ENCODE results near the gene PHYHD1.

Gene PHYHD1

GRCh38 chr9:128891321-128892220 is 29.2 kb upstream of the PHYHD1 start:
- no peak overlapping the region for H3K4me3 ChIP-seq (ENCODE audit: low read depth, low read length)
- H3K9me3 ChIP-seq (ENCODE audit: control insufficient read depth, insufficient read depth, low read length) = no peaks in the 10 kb centered on the region
- peaks cover 16% of the 10 kb centered on the region for H3K4me1 ChIP-seq (ENCODE audit: control insufficient read depth, insufficient read depth, low read length)
- no peaks in the 10 kb centered on the region for H3K27me3 ChIP-seq (ENCODE audit: control insufficient read depth, insufficient read depth, low read length)
- H3K36me3 ChIP-seq (ENCODE audit: control insufficient read depth, insufficient read depth, low read length) = peaks cover 37% of the 10 kb centered on the region
- H3K9ac ChIP-seq (ENCODE audit: low read depth, low read length) = no peak overlapping the region

GRCh38 chr9:128892221-128892921 is 28.4 kb upstream of the PHYHD1 start:
- H3K4me3 ChIP-seq (ENCODE audit: low read depth, low read length) = no peak overlapping the region
- no peak overlapping the region for H3K9ac ChIP-seq (ENCODE audit: low read depth, low read length)

GRCh38 chr9:128893354-128893753 is 27.4 kb upstream of the PHYHD1 start:
- H3K36me3 ChIP-seq (ENCODE audit: control insufficient read depth, insufficient read depth, low read length) = peaks cover 33% of the 10 kb centered on the region
- H3K27me3 ChIP-seq (ENCODE audit: control insufficient read depth, insufficient read depth, low read length) = no peaks in the 10 kb centered on the region
- H3K9ac ChIP-seq (ENCODE audit: low read depth, low read length) = no peak overlapping the region
- H3K9me3 ChIP-seq (ENCODE audit: control insufficient read depth, insufficient read depth, low read length) = no peaks in the 10 kb centered on the region
- H3K4me3 ChIP-seq (ENCODE audit: low read depth, low read length) = no peak overlapping the region
- peaks cover 12% of the 10 kb centered on the region for H3K4me1 ChIP-seq (ENCODE audit: control insufficient read depth, insufficient read depth, low read length)

More at GRCh38 chr9:128892221-128892921, 28.4 kb upstream of the PHYHD1 start:
- Histone ChIP-seq H3K36me3 (ENCODE audit: control insufficient read depth, insufficient read depth, low read length) (peaks cover 35% of the 10 kb centered on the region), H3K9me3 (ENCODE audit: control insufficient read depth, insufficient read depth, low read length) (no peaks in the 10 kb centered on the region), H3K4me1 (ENCODE audit: control insufficient read depth, insufficient read depth, low read length) (peaks cover 16% of the 10 kb centered on the region), H3K27me3 (ENCODE audit: control insufficient read depth, insufficient read depth, low read length) (no peaks in the 10 kb centered on the region)

GRCh38 chr9:128894764-128895163 is 26.0 kb upstream of the PHYHD1 start:
- Histone ChIP-seq H3K9me3 (ENCODE audit: control insufficient read depth, insufficient read depth, low read length) (no peaks in the 10 kb centered on the region), H3K4me1 (ENCODE audit: control insufficient read depth, insufficient read depth, low read length) (peaks cover 7% of the 10 kb centered on the region), H3K27me3 (ENCODE audit: control insufficient read depth, insufficient read depth, low read length) (no peaks in the 10 kb centered on the region), H3K36me3 (ENCODE audit: control insufficient read depth, insufficient read depth, low read length) (peaks cover 36% of the 10 kb centered on the region), H3K4me3 (ENCODE audit: low read depth, low read length) (no peak overlapping the region), H3K9ac (ENCODE audit: low read depth, low read length) (no peak overlapping the region)

- Histone ChIP-seq H3K36me3 (ENCODE audit: control insufficient read depth, insufficient read depth, low read length) (peaks cover 30% of the 10 kb centered on the region), H3K9me3 (ENCODE audit: control insufficient read depth, insufficient read depth, low read length) (no peaks in the 10 kb centered on the region), H3K9ac (ENCODE audit: low read depth, low read length) (no peak overlapping the region)
Observed at GRCh38 chr9:128895556-128895955, 25.2 kb upstream of the PHYHD1 start.

GRCh38 chr9:128898382-128898781 is 22.4 kb upstream of the PHYHD1 start:
- Histone ChIP-seq H3K9me3 (ENCODE audit: control insufficient read depth, insufficient read depth, low read length) (no peaks in the 10 kb centered on the region), H3K4me1 (ENCODE audit: control insufficient read depth, insufficient read depth, low read length) (peaks cover 7% of the 10 kb centered on the region), H3K9ac (ENCODE audit: low read depth, low read length) (no peak overlapping the region), H3K27me3 (ENCODE audit: control insufficient read depth, insufficient read depth, low read length) (no peaks in the 10 kb centered on the region), H3K4me3 (ENCODE audit: low read depth, low read length) (no peak overlapping the region), H3K36me3 (ENCODE audit: control insufficient read depth, insufficient read depth, low read length) (peaks cover 23% of the 10 kb centered on the region)

More at GRCh38 chr9:128895556-128895955, 25.2 kb upstream of the PHYHD1 start:
- Histone ChIP-seq H3K4me3 (ENCODE audit: low read depth, low read length) (no peak overlapping the region), H3K27me3 (ENCODE audit: control insufficient read depth, insufficient read depth, low read length) (no peaks in the 10 kb centered on the region), H3K4me1 (ENCODE audit: control insufficient read depth, insufficient read depth, low read length) (peaks cover 7% of the 10 kb centered on the region)

GRCh38 chr9:128898845-128899565 is 21.8 kb upstream of the PHYHD1 start:
- Histone ChIP-seq H3K4me3 (ENCODE audit: low read depth, low read length) (no peak overlapping the region), H3K36me3 (ENCODE audit: control insufficient read depth, insufficient read depth, low read length) (peaks cover 23% of the 10 kb centered on the region), H3K9ac (ENCODE audit: low read depth, low read length) (no peak overlapping the region), H3K9me3 (ENCODE audit: control insufficient read depth, insufficient read depth, low read length) (no peaks in the 10 kb centered on the region), H3K4me1 (ENCODE audit: control insufficient read depth, insufficient read depth, low read length) (peaks cover 7% of the 10 kb centered on the region), H3K27me3 (ENCODE audit: control insufficient read depth, insufficient read depth, low read length) (no peaks in the 10 kb centered on the region)

- H3K4me3 ChIP-seq (ENCODE audit: low read depth, low read length) = no peak overlapping the region
- H3K9ac ChIP-seq (ENCODE audit: low read depth, low read length) = no peak overlapping the region
- H3K27me3 ChIP-seq (ENCODE audit: control insufficient read depth, insufficient read depth, low read length) = no peaks in the 10 kb centered on the region
- peaks cover 23% of the 10 kb centered on the region for H3K36me3 ChIP-seq (ENCODE audit: control insufficient read depth, insufficient read depth, low read length)
- H3K4me1 ChIP-seq (ENCODE audit: control insufficient read depth, insufficient read depth, low read length) = peaks cover 7% of the 10 kb centered on the region
- no peaks in the 10 kb centered on the region for H3K9me3 ChIP-seq (ENCODE audit: control insufficient read depth, insufficient read depth, low read length)
Observed at GRCh38 chr9:128899566-128900322, 21.0 kb upstream of the PHYHD1 start.

- Histone ChIP-seq H3K36me3 (ENCODE audit: control insufficient read depth, insufficient read depth, low read length) (peaks cover 23% of the 10 kb centered on the region), H3K9ac (ENCODE audit: low read depth, low read length) (no peak overlapping the region)
Observed at GRCh38 chr9:128901379-128901778, 19.4 kb upstream of the PHYHD1 start.

GRCh38 chr9:128901822-128902221 is 19.0 kb upstream of the PHYHD1 start:
- no peaks in the 10 kb centered on the region for H3K9me3 ChIP-seq (ENCODE audit: control insufficient read depth, insufficient read depth, low read length)
- H3K4me3 ChIP-seq (ENCODE audit: low read depth, low read length) = no peak overlapping the region
- H3K9ac ChIP-seq (ENCODE audit: low read depth, low read length) = no peak overlapping the region
- H3K36me3 ChIP-seq (ENCODE audit: control insufficient read depth, insufficient read depth, low read length) = peaks cover 23% of the 10 kb centered on the region
- H3K4me1 ChIP-seq (ENCODE audit: control insufficient read depth, insufficient read depth, low read length) = no peaks in the 10 kb centered on the region
- H3K27me3 ChIP-seq (ENCODE audit: control insufficient read depth, insufficient read depth, low read length) = no peaks in the 10 kb centered on the region

More at GRCh38 chr9:128901379-128901778, 19.4 kb upstream of the PHYHD1 start:
- Histone ChIP-seq H3K4me1 (ENCODE audit: control insufficient read depth, insufficient read depth, low read length) (no peaks in the 10 kb centered on the region), H3K27me3 (ENCODE audit: control insufficient read depth, insufficient read depth, low read length) (no peaks in the 10 kb centered on the region), H3K9me3 (ENCODE audit: control insufficient read depth, insufficient read depth, low read length) (no peaks in the 10 kb centered on the region), H3K4me3 (ENCODE audit: low read depth, low read length) (no peak overlapping the region)

Data from iPS-15b (cell line).